Measurements from ENCODE around the gene NTMT1. TPM values are rescaled to one million over a fixed set of nuclear protein-coding genes. Genes with fewer than 3 reads are reported as not detected.
A peak's percentile ranks its signal among the peaks of the same experiment; 100 is the strongest.

The NTMT1 gene
- total RNA-seq, 2 donors from 2014 or later, result 39.3 to 51.9 TPM

GRCh38 chr9:129637673-129638439, 11.9 kb downstream of the NTMT1 start:
- Mint-ChIP-seq H3K27me3 (ENCODE audit: low read depth) (no peaks in the 10 kb centered on the region), H3K4me1 (ENCODE audit: low read depth) (peaks cover 27% of the 10 kb centered on the region), H3K27ac (peak overlapping the region; percentile 40), H3K36me3 (ENCODE audit: insufficient read depth in 2 of 2) (peaks cover 3 to 7% of the 10 kb centered on the region in 2 donors), H3K9me3 (no peaks in the 10 kb centered on the region), H3K4me3 (no peak overlapping the region)
- ATAC-seq (replicated peaks in 1 of 2) (no peak), DNase-seq (no peak)

- Mint-ChIP-seq H3K9me3 (no peaks in the 10 kb centered on the region), H3K36me3 (ENCODE audit: insufficient read depth in 2 of 2) (peaks cover 3 to 7% of the 10 kb centered on the region in 2 donors), H3K27me3 (ENCODE audit: low read depth) (no peaks in the 10 kb centered on the region), H3K27ac (no peak overlapping the region), H3K4me1 (ENCODE audit: low read depth) (peaks cover 27% of the 10 kb centered on the region), H3K4me3 (no peak overlapping the region)
- DNase-seq (no peak), ATAC-seq (replicated peaks in 1 of 2) (no peak)
Measured at GRCh38 chr9:129639034-129639630, 13.2 kb downstream of the NTMT1 start.

DNA sequence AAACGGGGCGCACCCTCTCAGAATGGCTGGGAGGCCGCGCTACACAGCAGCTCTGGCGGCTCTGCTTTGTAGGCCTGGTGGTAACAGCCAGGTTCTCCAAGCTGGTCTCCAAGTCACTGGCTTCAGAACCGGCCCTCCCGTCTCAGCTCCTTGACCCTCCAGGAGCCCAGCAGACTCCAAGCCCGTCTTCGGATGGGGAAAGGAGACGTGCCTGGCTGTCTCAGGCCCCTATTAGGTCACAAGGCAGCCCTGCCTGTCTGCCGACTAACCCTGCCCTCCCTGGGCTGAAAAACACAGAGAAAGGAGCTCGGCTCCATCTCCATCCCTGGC, 13.8 kb downstream of the NTMT1 start:
- H3K4me3 Mint-ChIP-seq, result peak overlapping the region; percentile 88 to 94
- DNase-seq, result no peak
- H3K27me3 Mint-ChIP-seq (ENCODE audit: low read depth), result no peaks in the 10 kb centered on the region
- peaks cover 3 to 7% of the 10 kb centered on the region in 2 donors for H3K36me3 Mint-ChIP-seq (ENCODE audit: insufficient read depth in 2 of 2)
- no peak for ATAC-seq (replicated peaks in 1 of 2)
- peaks cover 27% of the 10 kb centered on the region for H3K4me1 Mint-ChIP-seq (ENCODE audit: low read depth)
- H3K27ac Mint-ChIP-seq, result no peak overlapping the region
- no peaks in the 10 kb centered on the region for H3K9me3 Mint-ChIP-seq

DNA sequence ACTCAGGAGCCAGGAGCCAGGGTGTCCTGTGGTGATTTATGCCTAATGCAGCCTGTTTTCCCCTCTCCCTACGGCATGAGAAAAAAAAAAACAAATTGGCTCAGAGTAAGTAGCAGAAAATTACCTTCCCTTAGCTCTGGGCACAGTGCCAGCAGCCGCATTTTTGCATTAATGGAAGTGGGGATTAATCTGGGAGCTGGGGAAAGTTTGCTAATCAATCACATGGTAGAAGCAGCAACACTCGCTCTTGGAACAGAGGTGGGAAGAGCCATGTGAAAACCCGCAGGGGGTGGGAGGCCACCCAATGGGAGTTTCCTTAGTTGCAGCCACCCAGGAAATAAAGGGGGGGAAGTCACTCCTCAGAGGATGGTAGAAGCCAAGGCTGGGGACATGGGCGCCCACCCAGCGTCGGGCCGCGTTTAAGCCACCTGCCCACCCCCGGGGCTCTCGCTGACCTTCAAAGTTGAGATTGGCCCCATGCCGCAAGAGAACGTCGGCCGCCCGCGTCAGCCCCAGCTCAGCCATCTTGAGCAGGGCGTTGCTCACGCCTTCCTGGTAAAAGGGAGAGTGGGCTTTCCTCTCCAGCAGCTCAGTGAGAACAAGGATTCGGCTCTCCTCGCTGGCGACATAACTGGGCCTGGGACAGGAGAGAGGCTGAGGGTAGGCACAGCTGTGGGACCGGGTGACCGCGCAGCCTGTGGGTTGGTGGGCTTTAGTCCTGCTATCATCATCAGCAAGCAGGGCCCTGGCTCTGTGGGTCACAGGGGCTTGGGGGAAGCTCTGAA, 14.3 kb downstream of the NTMT1 start:
- Mint-ChIP-seq H3K27me3 (ENCODE audit: low read depth) (no peaks in the 10 kb centered on the region), H3K4me1 (ENCODE audit: low read depth) (peaks cover 27% of the 10 kb centered on the region), H3K36me3 (ENCODE audit: insufficient read depth in 2 of 2) (peaks cover 3 to 6% of the 10 kb centered on the region in 2 donors), H3K27ac (no peak overlapping the region), H3K9me3 (no peaks in the 10 kb centered on the region), H3K4me3 (peak overlapping the region; percentile 88 to 94)
- DNase-seq (no peak), ATAC-seq (replicated peaks in 1 of 2) (no peak)

DNA sequence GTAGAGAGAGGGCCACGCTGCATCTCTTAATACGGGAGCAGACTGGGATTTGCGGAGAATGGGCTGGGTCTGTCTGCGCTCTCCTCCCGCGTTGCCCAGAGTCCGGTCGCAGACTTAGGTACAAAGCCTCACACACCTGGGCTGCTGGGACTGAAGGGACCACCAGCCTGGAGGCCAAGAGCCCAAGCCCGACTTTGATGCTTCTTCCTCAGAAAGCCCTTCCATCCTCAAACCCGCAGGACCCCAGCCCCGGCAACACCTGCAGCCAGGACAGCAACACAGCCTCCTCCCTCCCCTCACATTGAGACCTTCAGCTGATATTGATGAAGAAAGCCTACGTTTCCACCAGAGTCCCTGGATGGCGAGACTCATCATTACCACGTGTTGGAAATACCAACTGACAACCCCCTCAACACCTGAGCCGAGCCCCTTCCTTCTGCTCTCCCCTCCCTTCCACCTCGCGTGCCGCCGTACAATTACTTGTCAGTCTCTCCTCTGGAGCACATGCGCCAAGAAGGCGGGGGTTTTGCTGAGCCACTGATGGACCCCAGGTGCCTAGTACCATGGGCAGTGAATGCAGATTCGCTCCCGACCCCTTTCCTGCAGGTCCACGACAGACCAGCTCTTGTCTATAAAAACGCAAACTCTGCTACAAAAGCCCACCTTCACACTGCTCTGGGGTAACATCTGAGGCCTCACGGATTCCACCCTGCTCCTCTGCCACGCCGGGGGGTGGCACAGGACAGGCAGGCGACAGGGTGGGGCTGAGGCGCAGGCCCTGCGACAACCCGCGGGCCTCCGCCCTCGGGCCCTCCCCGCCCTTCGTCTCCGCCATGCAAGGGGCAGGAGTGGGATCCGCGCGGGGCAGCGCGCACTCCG, 15.1 kb downstream of the NTMT1 start:
- H3K4me1 Mint-ChIP-seq (ENCODE audit: low read depth), result peaks cover 27% of the 10 kb centered on the region
- H3K9me3 Mint-ChIP-seq, result no peaks in the 10 kb centered on the region
- H3K4me3 Mint-ChIP-seq, result peak overlapping the region; percentile 88 to 94
- peak overlapping the region; percentile 79 for H3K27ac Mint-ChIP-seq
- DNase-seq (no peak), ATAC-seq (replicated peaks in 1 of 2) (peak; percentile 36 to 48)
- H3K36me3 Mint-ChIP-seq (ENCODE audit: insufficient read depth in 2 of 2), result peaks cover 3 to 6% of the 10 kb centered on the region in 2 donors
- no peaks in the 10 kb centered on the region for H3K27me3 Mint-ChIP-seq (ENCODE audit: low read depth)

GRCh38 chr9:129641750-129642585, 16.0 kb downstream of the NTMT1 start, which contains the start of gene ASB6:
TSS of gene ASB6 (minus strand) at chr9:129642151. CDS start at chr9:129641999, 152 bp downstream.
- H3K4me3 Mint-ChIP-seq, result peak within 1 kb of the TSS; percentile 88 to 94
- H3K36me3 Mint-ChIP-seq (ENCODE audit: insufficient read depth in 2 of 2), result peaks cover 3 to 6% of the 10 kb centered on the region in 2 donors
- H3K9me3 Mint-ChIP-seq, result no peaks in the 10 kb centered on the region
- peak within 1 kb of the TSS; percentile 82 for H3K27ac Mint-ChIP-seq
- H3K4me1 Mint-ChIP-seq (ENCODE audit: low read depth), result peaks cover 27% of the 10 kb centered on the region
- DNase-seq, result peak; percentile 97 to 99
- no peaks in the 10 kb centered on the region for H3K27me3 Mint-ChIP-seq (ENCODE audit: low read depth)
- peak; percentile 95 for ATAC-seq (replicated peaks in 1 of 2)

DNA sequence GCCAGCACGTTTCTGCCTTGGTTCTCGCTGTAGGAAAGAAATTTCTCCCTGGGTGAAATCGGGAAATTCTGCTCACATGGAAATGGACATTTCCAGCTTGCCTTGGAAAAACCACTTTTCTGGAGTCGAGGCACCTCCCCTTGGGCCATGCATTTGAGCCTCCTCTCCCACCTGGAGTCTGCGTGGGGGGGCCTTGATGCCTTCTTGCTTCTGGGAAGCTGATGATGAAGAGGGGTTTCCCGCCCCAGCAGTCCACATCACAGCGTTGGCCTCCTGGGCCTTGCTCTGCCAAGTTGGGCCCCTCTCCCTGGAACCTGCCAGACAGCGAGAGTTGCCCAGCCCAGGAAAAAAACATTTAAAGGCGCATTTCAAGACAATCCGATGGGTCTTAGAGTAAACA, 17.7 kb downstream of the NTMT1 start:
- Mint-ChIP-seq H3K27me3 (ENCODE audit: low read depth) (no peaks in the 10 kb centered on the region), H3K27ac (no peak overlapping the region), H3K9me3 (no peaks in the 10 kb centered on the region), H3K4me1 (ENCODE audit: low read depth) (peaks cover 17% of the 10 kb centered on the region), H3K36me3 (ENCODE audit: insufficient read depth in 2 of 2) (no peaks in the 10 kb centered on the region), H3K4me3 (peak overlapping the region in 1 of 2 donors; percentile 54)
- ATAC-seq (replicated peaks in 1 of 2) (no peak), DNase-seq (no peak)

DNA sequence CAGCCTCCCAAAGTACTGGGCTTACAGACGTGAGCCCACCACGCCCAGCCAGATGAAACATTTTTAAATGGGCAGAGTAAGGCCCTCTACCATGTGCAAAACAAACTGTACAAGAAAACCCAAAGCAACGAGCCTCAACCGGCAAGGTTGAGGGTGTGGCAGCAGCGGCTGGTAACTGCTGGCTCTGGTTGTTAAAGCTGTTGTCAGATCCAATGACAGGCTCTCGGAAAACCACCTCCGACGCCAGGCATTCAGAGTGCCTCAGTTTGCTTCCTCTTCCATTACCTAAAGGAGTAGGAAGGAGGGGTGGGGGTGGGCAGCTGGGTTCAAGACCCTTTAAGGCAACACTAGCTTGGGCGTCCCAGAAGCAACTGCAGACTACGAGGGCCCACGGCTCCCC, 18.4 kb downstream of the NTMT1 start:
- H3K27ac Mint-ChIP-seq, result no peak overlapping the region
- H3K9me3 Mint-ChIP-seq, result no peaks in the 10 kb centered on the region
- no peaks in the 10 kb centered on the region for H3K27me3 Mint-ChIP-seq (ENCODE audit: low read depth)
- H3K4me3 Mint-ChIP-seq, result no peak overlapping the region
- H3K4me1 Mint-ChIP-seq (ENCODE audit: low read depth), result peaks cover 16% of the 10 kb centered on the region
- DNase-seq (no peak), ATAC-seq (replicated peaks in 1 of 2) (no peak)
- H3K36me3 Mint-ChIP-seq (ENCODE audit: insufficient read depth in 2 of 2), result no peaks in the 10 kb centered on the region

- no peak overlapping the region for H3K4me3 Mint-ChIP-seq
- H3K27ac Mint-ChIP-seq, result no peak overlapping the region
- no peaks in the 10 kb centered on the region for H3K36me3 Mint-ChIP-seq (ENCODE audit: insufficient read depth in 2 of 2)
- H3K27me3 Mint-ChIP-seq (ENCODE audit: low read depth), result no peaks in the 10 kb centered on the region
- ATAC-seq (replicated peaks in 1 of 2), result no peak
- peaks cover 13% of the 10 kb centered on the region for H3K4me1 Mint-ChIP-seq (ENCODE audit: low read depth)
- H3K9me3 Mint-ChIP-seq, result no peaks in the 10 kb centered on the region
- no peak for DNase-seq
Measured at GRCh38 chr9:129644902-129645301, 18.9 kb downstream of the NTMT1 start.

DNA sequence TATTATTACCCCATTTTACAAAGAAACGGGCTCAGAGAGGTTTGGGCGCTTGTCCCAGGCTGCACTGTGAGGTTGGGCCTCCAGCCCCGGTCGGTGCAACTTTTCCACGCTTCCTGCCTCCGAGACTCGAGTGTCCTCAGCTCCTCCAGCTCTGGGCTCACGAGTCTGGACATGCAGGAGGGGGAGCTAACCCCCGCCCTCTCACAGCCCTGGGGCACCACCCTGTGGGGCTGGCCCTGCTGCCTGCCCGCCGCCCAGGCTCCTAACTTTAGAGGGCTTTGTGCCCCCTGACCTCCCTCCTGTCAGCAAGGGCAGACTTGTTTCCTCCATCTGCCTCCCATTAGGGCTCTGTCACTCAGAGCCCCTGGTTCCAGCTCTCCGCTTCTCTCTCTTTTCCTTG, 20.3 kb downstream of the NTMT1 start:
- H3K4me3 Mint-ChIP-seq, result no peak overlapping the region
- H3K27me3 Mint-ChIP-seq (ENCODE audit: low read depth), result no peaks in the 10 kb centered on the region
- no peaks in the 10 kb centered on the region for H3K9me3 Mint-ChIP-seq
- DNase-seq (no peak), ATAC-seq (replicated peaks in 1 of 2) (no peak)
- H3K4me1 Mint-ChIP-seq (ENCODE audit: low read depth), result peaks cover 3% of the 10 kb centered on the region
- no peaks in the 10 kb centered on the region for H3K36me3 Mint-ChIP-seq (ENCODE audit: insufficient read depth in 2 of 2)
- no peak overlapping the region for H3K27ac Mint-ChIP-seq

DNA sequence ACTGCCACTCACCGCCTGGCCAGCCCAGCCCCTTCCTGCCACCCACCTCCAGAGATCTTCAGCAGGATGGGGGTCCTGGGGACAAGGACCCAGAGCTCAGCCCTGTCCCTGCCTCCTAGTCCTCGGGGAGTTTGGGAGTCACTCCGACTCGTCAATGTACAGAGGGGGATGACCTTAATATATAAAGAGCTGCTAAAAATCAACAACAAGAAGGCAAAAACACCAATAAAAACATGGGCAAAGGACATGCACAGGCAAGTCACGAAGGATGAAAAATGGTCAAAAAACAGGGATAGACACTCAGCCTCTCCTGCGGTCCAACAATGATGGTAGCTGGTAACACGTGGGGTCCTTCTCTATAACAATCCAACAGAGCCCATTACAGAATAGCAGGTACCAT, 20.7 kb downstream of the NTMT1 start:
- Mint-ChIP-seq H3K4me1 (ENCODE audit: low read depth) (no peaks in the 10 kb centered on the region), H3K27me3 (ENCODE audit: low read depth) (no peaks in the 10 kb centered on the region), H3K9me3 (no peaks in the 10 kb centered on the region), H3K27ac (no peak overlapping the region), H3K4me3 (no peak overlapping the region), H3K36me3 (ENCODE audit: insufficient read depth in 2 of 2) (no peaks in the 10 kb centered on the region)
- ATAC-seq (replicated peaks in 1 of 2) (no peak), DNase-seq (no peak)

- no peak overlapping the region for H3K4me3 Mint-ChIP-seq
- H3K27ac Mint-ChIP-seq, result no peak overlapping the region
- no peaks in the 10 kb centered on the region for H3K36me3 Mint-ChIP-seq (ENCODE audit: insufficient read depth in 2 of 2)
- no peak for ATAC-seq (replicated peaks in 1 of 2)
- no peaks in the 10 kb centered on the region for H3K9me3 Mint-ChIP-seq
- no peaks in the 10 kb centered on the region for H3K27me3 Mint-ChIP-seq (ENCODE audit: low read depth)
- no peaks in the 10 kb centered on the region for H3K4me1 Mint-ChIP-seq (ENCODE audit: low read depth)
- no peak for DNase-seq
Measured at GRCh38 chr9:129647635-129648034, 21.7 kb downstream of the NTMT1 start.
